K562 (cell line): ENCODE results near the gene GDF15. TPM values are rescaled to one million over a fixed set of nuclear protein-coding genes. Genes with fewer than 3 reads are reported as not detected.
A peak's percentile ranks its signal among the peaks of the same experiment; 100 is the strongest.
"Not testable (repeated sequence)": the region's sequence is repeated elsewhere in the genome, so short reads cannot be mapped to it uniquely, and the experiment has no call there.

Experiments
- ATAC-seq: fragments of 200-7000 bp; cut with Tn5 transposase; 3 replicates; pipeline ENCODE4 v1.9.1; 2020; ENCODE audit warnings: moderate library complexity
- BruUV-seq: library from RNA; stranded (reverse); fragments of 400-500 nt; replicated peaks from 2 replicates; lab custom pipeline; 2021; lab: Mats Ljungman, UMichigan
- CTCF ChIA-PET: fragments of 300-600 bp; formaldehyde crosslinking; extraction: SDS; loops from one replicate; lab custom pipeline; 2021; ENCODE audit warnings: low intra/inter-chr PET ratio; lab: Yijun Ruan, JAX
- POLR2A ChIA-PET: fragments of 300-600, 350-650 bp; sonication (Branson Sonifier 250); formaldehyde crosslinking; extraction: SDS; loops from one replicate; lab custom pipeline; 2021; ENCODE audit warnings: antibody characterized with exemption, inconsistent platforms; lab: Yijun Ruan, JAX
- DNase-seq, 4 experiments: peaks; one replicate each; pipeline versions ENCODE4 v3.0.0 to v3.0.0-alpha.2; 2011 to 2018; ENCODE audit warnings: low spot score in 3 of 4, mixed read lengths in 3 of 4; ENCODE audit errors: extremely low read depth in 1 of 4
- FAIRE-seq: peaks from 2 replicates; lab custom pipeline; 2011; peaks lifted over from hg19 to GRCh38; lab: Jason Lieb, UNC
- H2AFZ ChIP-seq: 2 replicates; pipeline ENCODE4 v1.6.0; 2011; ENCODE audit warnings: low read depth, low read length, control low read depth, inconsistent platforms
- H3K27ac ChIP-seq: fragments of 200-600 bp; 3 replicates; pipeline ENCODE4 v1.8.0; 2011; ENCODE audit warnings: low read depth, mild to moderate bottlenecking, control low read depth, inconsistent platforms, low read length, moderate library complexity, mixed read lengths; ENCODE audit errors: extremely low read depth
- H3K27me3 ChIP-seq, 2 experiments: fragments of 300-600 bp in 1 of 2; 2 replicates in 1 of 2; 3 replicates in 1 of 2; pipeline versions ENCODE4 v1.6.0 to v1.8.0; 2011; ENCODE audit warnings: inconsistent platforms in 2 of 2, low read length in 2 of 2, mild to moderate bottlenecking in 1 of 2, mixed read lengths in 1 of 2, moderate library complexity in 1 of 2; ENCODE audit not compliant: control insufficient read depth in 2 of 2, insufficient read depth in 2 of 2
- H3K36me3 ChIP-seq: fragments of 300-600 bp; 3 replicates; pipeline ENCODE4 v1.8.0; 2011; ENCODE audit warnings: mild to moderate bottlenecking, low read length, inconsistent platforms; ENCODE audit not compliant: control insufficient read depth, insufficient read depth
- H3K4me1 ChIP-seq, 2 experiments: fragments of 200-600 bp in 1 of 2; replicated peaks in 1 of 2; 2 replicates in 1 of 2; 3 replicates in 1 of 2; pipeline versions ENCODE4 v1.5.1 to v1.8.0; 2011; ENCODE audit warnings: inconsistent platforms in 2 of 2, low read length in 2 of 2, mild to moderate bottlenecking in 1 of 2, mixed read lengths in 1 of 2, moderate library complexity in 1 of 2; ENCODE audit not compliant: control insufficient read depth in 2 of 2, insufficient read depth in 2 of 2
- H3K4me2 ChIP-seq: 2 replicates; pipeline ENCODE4 v1.6.1; 2011; ENCODE audit warnings: low read length, control low read depth, inconsistent platforms, mixed read lengths; ENCODE audit not compliant: insufficient read depth
- H3K4me3 ChIP-seq: fragments of 200-600 bp; sonication (generic), shearing (Covaris generic); 2 replicates; pipeline ENCODE4 v1.5.1; 2016; ENCODE audit warnings: control low read depth, inconsistent platforms
- H3K79me2 ChIP-seq: fragments of 200-600 bp; 3 replicates; pipeline ENCODE4 v1.8.0; 2011; ENCODE audit warnings: low read length, inconsistent platforms; ENCODE audit not compliant: control insufficient read depth, insufficient read depth
- H3K9ac ChIP-seq, 2 experiments: 2 replicates each; pipeline versions ENCODE4 v1.6.0 to v1.6.1; 2011; ENCODE audit warnings: low read depth in 2 of 2, low read length in 2 of 2, control low read depth in 1 of 2, inconsistent platforms in 1 of 2, mild to moderate bottlenecking in 1 of 2, mixed read lengths in 1 of 2; ENCODE audit not compliant: insufficient read depth in 1 of 2
- H3K9me1 ChIP-seq: one replicate; pipeline ENCODE4 v1.6.0; 2011; ENCODE audit warnings: inconsistent platforms, mild to moderate bottlenecking, low read length, moderate library complexity; ENCODE audit not compliant: control insufficient read depth, insufficient read depth
- H3K9me3 ChIP-seq: replicated peaks from 2 replicates; pipeline ENCODE4 v1.5.1; 2011; ENCODE audit warnings: low read depth, low read length, inconsistent platforms; ENCODE audit not compliant: control insufficient read depth, insufficient read depth
- H4K20me1 ChIP-seq: replicated peaks from 2 replicates; pipeline ENCODE4 v1.6.1; 2011; ENCODE audit warnings: low read length, inconsistent platforms, mixed read lengths; ENCODE audit not compliant: control insufficient read depth, insufficient read depth
- CXXC5 ChIP-seq: fragments of 250-450 bp; sonication (Bioruptor Pico); IDR thresholded peaks from 2 replicates; pipeline ENCODE4 v1.8.0; 2022; ENCODE audit warnings: inconsistent platforms, mild to moderate bottlenecking, moderate library complexity
- PTRF ChIP-seq: fragments of 450-650 bp; IDR thresholded peaks from 2 replicates; pipeline ENCODE4 v1.6.1; 2016; ENCODE audit warnings: mild to moderate bottlenecking, missing genetic modification characterization, missing compliant biosample characterization
- ZNF165 ChIP-seq: fragments of 250-450 bp; sonication (Bioruptor Pico); IDR thresholded peaks from 2 replicates; pipeline ENCODE4 v1.4.0; 2020; ENCODE audit warnings: borderline replicate concordance
- WGBS: fragments of 100-300 bp; shearing (Covaris generic); methylation state at CpG from one replicate; pipeline ENCODE4 v1.1.6; 2016; ENCODE audit warnings: low coverage, mixed read lengths; ENCODE audit not compliant: insufficient coverage; ENCODE audit errors: missing lambda C conversion rate; 5-methylcytosine and 5-hydroxymethylcytosine counted together
- in situ Hi-C: fragments of 300-500 bp; cut with MboI; formaldehyde crosslinking; loops from 4 replicates; pipeline ENCODE4 v1.15.0; 2018; ENCODE audit warnings: inconsistent platforms, mixed read lengths
- intact Hi-C: fragments of 100-400 bp; cut with micrococcal nuclease; formaldehyde crosslinking; loops from 2 replicates; pipeline ENCODE4 v1.14.2; 2022
- polyA plus RNA-seq, 8 experiments: library from polyadenylated mRNA; depleted of rRNA in 4 of 8; stranded (reverse) in 5 of 8; unstranded in 3 of 8; fragments of >200 nt; fragmentation: Nextera tagmentation in 2 of 8; fragmentation: Illumina TruSeq in 1 of 8; extraction: Ambion mirVana in 2 of 8; extraction: Trizol in 1 of 8; gene quantifications; 2 replicates each; pipeline versions ENCODE4 v1.2.1 to v1.2.3, GENCODE V29; 2011 to 2014; ENCODE audit warnings: inconsistent platforms in 1 of 8, missing spikeins in 1 of 8
- total RNA-seq, 7 experiments: library from RNA; depleted of rRNA in 6 of 7; stranded (reverse); fragments of >200 nt in 6 of 7; fragmentation: Illumina TruSeq in 2 of 7; extraction: Trizol in 2 of 7; gene quantifications; 2 replicates each; pipeline versions ENCODE4 v1.2.1 to v1.2.3, GENCODE V29; 2011 to 2021; ENCODE audit warnings: low replicate concordance in 1 of 7
- TF ChIP-seq, protein P1 (sequence below): fragments of 450-650 bp; formaldehyde crosslinking; IDR thresholded peaks from 2 replicates; pipeline ENCODE4 v1.4.0; 2022; ENCODE audit warnings: missing genetic modification characterization
- TF ChIP-seq, protein P2 (sequence below): fragments of 450-650 bp; conservative IDR thresholded peaks from 2 replicates; pipeline ENCODE4 v1.6.1; 2016; ENCODE audit warnings: missing genetic modification characterization, low read depth, mild to moderate bottlenecking, control low read depth, missing compliant biosample characterization
- TF ChIP-seq, protein P3 (sequence below): fragments of 250-450 bp; sonication (Bioruptor Pico); IDR thresholded peaks from 2 replicates; pipeline ENCODE4 v1.4.0; 2020
- TF ChIP-seq, protein P4 (sequence below): fragments of 450-650 bp; IDR thresholded peaks from 2 replicates; pipeline ENCODE4 v1.6.1; 2017; ENCODE audit warnings: antibody characterized with exemption, mild to moderate bottlenecking

Gene GDF15
- total and polyA plus RNA-seq, 9 of the 15 experiments (the other 6 are each of a cell fraction or from before 2014, with no cell fraction given), result 2.3 to 82.4 (median 12.5) TPM

DNA sequence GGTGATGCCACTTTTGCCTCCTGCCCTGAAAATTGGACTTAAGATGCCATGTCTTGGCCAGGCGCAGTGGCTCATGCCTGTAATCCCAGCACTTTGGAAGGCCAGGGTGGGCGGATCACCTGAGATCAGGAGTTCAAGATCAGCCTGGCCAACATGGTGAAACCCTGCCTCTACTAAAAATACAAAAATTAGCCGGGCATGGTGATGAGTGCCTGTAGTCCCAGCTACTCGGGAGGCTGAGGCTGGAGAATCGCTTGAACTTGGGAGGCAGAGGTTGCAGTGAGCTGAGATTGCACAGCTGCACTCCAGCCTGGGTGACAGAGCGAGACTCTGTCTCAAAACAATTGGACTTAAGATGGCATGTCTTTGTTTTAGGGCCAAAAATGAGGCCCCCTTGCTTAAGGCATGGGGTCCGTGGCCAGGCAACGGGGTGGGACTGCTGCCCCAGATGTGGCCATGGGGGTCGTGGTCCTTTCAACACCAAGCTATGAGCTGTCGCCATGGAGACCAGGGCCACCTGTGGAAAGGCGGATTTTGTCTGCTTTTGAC, 21.6 kb upstream of the GDF15 start:
- Histone ChIP-seq H3K27ac (peak overlapping the region; percentile 99), H3K79me2 (peaks cover 10% of the 10 kb centered on the region; the same call in 2 of the 3 replicates), H3K9ac (peak overlapping the region; percentile 86 to 92), H3K36me3 (peaks cover 71% of the 10 kb centered on the region; the same call in 2 of the 3 replicates), H3K4me2 (peak overlapping the region; percentile 63), H3K4me1 (peaks cover 45 to 53% of the 10 kb centered on the region in 2 experiments)
- ATAC-seq, CTCF ChIA-PET, H3K9me1 ChIP-seq, H4K20me1 ChIP-seq, H2AFZ ChIP-seq, DNase-seq, FAIRE-seq, H3K9me3 ChIP-seq, H3K27me3 ChIP-seq, H3K4me3 ChIP-seq, in situ Hi-C loops: not testable (repeated sequence)
- BruUV-seq, result TSS peak; percentile 99
- WGBS, result 37% methylated on average over 9 of the region's 11 CpGs
- POLR2A ChIA-PET, result interaction anchor here (0.7 to 13.9 kb wide), 7 partner anchors 8 to 145 kb away, joined by 3 to 207 read pairs (median 4); partner anchors contain the start of gene GDF15
- intact Hi-C loops, result loop anchor here (2.0 kb wide), 1 partner anchor 22 kb away; the partner anchor contains the start of gene GDF15
- TF ChIP-seq, protein P1, sequence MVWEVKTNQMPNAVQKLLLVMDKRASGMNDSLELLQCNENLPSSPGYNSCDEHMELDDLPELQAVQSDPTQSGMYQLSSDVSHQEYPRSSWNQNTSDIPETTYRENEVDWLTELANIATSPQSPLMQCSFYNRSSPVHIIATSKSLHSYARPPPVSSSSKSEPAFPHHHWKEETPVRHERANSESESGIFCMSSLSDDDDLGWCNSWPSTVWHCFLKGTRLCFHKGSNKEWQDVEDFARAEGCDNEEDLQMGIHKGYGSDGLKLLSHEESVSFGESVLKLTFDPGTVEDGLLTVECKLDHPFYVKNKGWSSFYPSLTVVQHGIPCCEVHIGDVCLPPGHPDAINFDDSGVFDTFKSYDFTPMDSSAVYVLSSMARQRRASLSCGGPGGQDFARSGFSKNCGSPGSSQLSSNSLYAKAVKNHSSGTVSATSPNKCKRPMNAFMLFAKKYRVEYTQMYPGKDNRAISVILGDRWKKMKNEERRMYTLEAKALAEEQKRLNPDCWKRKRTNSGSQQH, result 0 out of 2 replicates have a peak, but pooled peaks have one; percentile 50
- TF ChIP-seq, protein P2, sequence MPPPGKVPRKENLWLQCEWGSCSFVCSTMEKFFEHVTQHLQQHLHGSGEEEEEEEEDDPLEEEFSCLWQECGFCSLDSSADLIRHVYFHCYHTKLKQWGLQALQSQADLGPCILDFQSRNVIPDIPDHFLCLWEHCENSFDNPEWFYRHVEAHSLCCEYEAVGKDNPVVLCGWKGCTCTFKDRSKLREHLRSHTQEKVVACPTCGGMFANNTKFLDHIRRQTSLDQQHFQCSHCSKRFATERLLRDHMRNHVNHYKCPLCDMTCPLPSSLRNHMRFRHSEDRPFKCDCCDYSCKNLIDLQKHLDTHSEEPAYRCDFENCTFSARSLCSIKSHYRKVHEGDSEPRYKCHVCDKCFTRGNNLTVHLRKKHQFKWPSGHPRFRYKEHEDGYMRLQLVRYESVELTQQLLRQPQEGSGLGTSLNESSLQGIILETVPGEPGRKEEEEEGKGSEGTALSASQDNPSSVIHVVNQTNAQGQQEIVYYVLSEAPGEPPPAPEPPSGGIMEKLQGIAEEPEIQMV, result peak; percentile 37; the same call in 1 of the 2 replicates
- TF ChIP-seq, protein P3, sequence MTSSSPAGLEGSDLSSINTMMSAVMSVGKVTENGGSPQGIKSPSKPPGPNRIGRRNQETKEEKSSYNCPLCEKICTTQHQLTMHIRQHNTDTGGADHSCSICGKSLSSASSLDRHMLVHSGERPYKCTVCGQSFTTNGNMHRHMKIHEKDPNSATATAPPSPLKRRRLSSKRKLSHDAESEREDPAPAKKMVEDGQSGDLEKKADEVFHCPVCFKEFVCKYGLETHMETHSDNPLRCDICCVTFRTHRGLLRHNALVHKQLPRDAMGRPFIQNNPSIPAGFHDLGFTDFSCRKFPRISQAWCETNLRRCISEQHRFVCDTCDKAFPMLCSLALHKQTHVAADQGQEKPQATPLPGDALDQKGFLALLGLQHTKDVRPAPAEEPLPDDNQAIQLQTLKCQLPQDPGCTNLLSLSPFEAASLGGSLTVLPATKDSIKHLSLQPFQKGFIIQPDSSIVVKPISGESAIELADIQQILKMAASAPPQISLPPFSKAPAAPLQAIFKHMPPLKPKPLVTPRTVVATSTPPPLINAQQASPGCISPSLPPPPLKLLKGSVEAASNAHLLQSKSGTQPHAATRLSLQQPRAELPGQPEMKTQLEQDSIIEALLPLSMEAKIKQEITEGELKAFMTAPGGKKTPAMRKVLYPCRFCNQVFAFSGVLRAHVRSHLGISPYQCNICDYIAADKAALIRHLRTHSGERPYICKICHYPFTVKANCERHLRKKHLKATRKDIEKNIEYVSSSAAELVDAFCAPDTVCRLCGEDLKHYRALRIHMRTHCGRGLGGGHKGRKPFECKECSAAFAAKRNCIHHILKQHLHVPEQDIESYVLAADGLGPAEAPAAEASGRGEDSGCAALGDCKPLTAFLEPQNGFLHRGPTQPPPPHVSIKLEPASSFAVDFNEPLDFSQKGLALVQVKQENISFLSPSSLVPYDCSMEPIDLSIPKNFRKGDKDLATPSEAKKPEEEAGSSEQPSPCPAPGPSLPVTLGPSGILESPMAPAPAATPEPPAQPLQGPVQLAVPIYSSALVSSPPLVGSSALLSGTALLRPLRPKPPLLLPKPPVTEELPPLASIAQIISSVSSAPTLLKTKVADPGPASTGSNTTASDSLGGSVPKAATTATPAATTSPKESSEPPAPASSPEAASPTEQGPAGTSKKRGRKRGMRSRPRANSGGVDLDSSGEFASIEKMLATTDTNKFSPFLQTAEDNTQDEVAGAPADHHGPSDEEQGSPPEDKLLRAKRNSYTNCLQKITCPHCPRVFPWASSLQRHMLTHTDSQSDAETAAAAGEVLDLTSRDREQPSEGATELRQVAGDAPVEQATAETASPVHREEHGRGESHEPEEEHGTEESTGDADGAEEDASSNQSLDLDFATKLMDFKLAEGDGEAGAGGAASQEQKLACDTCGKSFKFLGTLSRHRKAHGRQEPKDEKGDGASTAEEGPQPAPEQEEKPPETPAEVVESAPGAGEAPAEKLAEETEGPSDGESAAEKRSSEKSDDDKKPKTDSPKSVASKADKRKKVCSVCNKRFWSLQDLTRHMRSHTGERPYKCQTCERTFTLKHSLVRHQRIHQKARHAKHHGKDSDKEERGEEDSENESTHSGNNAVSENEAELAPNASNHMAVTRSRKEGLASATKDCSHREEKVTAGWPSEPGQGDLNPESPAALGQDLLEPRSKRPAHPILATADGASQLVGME (CRISPR knock-in tag), result peak; percentile 37; the same call in 1 of the 2 replicates
- TF ChIP-seq, protein P4, sequence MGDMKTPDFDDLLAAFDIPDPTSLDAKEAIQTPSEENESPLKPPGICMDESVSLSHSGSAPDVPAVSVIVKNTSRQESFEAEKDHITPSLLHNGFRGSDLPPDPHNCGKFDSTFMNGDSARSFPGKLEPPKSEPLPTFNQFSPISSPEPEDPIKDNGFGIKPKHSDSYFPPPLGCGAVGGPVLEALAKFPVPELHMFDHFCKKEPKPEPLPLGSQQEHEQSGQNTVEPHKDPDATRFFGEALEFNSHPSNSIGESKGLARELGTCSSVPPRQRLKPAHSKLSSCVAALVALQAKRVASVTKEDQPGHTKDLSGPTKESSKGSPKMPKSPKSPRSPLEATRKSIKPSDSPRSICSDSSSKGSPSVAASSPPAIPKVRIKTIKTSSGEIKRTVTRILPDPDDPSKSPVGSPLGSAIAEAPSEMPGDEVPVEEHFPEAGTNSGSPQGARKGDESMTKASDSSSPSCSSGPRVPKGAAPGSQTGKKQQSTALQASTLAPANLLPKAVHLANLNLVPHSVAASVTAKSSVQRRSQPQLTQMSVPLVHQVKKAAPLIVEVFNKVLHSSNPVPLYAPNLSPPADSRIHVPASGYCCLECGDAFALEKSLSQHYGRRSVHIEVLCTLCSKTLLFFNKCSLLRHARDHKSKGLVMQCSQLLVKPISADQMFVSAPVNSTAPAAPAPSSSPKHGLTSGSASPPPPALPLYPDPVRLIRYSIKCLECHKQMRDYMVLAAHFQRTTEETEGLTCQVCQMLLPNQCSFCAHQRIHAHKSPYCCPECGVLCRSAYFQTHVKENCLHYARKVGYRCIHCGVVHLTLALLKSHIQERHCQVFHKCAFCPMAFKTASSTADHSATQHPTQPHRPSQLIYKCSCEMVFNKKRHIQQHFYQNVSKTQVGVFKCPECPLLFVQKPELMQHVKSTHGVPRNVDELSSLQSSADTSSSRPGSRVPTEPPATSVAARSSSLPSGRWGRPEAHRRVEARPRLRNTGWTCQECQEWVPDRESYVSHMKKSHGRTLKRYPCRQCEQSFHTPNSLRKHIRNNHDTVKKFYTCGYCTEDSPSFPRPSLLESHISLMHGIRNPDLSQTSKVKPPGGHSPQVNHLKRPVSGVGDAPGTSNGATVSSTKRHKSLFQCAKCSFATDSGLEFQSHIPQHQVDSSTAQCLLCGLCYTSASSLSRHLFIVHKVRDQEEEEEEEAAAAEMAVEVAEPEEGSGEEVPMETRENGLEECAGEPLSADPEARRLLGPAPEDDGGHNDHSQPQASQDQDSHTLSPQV, result peak; percentile 82
- TF ChIP-seq PTRF (tag), result peak; percentile 72; the same call in 1 of the 2 replicates
- TF ChIP-seq CXXC5 (CRISPR knock-in tag), result peak; percentile 56
- 0 out of 2 replicates have a peak, but pooled peaks have one; percentile 22 for TF ChIP-seq ZNF165 (CRISPR knock-in tag)
